ENCODE data around the gene SLC8A2. TPM values are rescaled to one million over a fixed set of nuclear protein-coding genes. Genes with fewer than 3 reads are reported as not detected.

SLC8A2 gene
- total RNA-seq, 1 experiment from 2014 or later, result 11.3 TPM

GRCh38 chr19:47469363-47469700 lies 2.4 kb downstream of the SLC8A2 start:
- no CpG with 5 or more reads among the region's 6 CpGs for WGBS (ENCODE audit: extremely low coverage, insufficient read length, low lambda C conversion rate)
- Histone ChIP-seq H2BK120ac (ENCODE audit: low read depth, low read length, poor library complexity, severe bottlenecking) (no peak overlapping the region), H3K4me1 (ENCODE audit: insufficient read depth, low read length) (peaks cover 7% of the 10 kb centered on the region; the same call in 1 of the 2 replicates), H3K4me2 (ENCODE audit: insufficient read depth, insufficient read length, low read length) (no peak overlapping the region), H3K79me1 (ENCODE audit: insufficient read depth, low read depth, low read length, poor library complexity, severe bottlenecking) (no peaks in the 10 kb centered on the region), H3K56ac (ENCODE audit: insufficient read length, low read depth, low read length) (no peak overlapping the region), H3K9ac (ENCODE audit: extremely low read depth, insufficient read length, low read length) (no peak overlapping the region), H3K4ac (ENCODE audit: low read depth, low read length) (no peak overlapping the region), H4K91ac (ENCODE audit: insufficient read length, low read depth, low read length) (no peak overlapping the region), H2BK12ac (ENCODE audit: insufficient read length, low read depth, low read length) (no peak overlapping the region), H3K79me2 (ENCODE audit: insufficient read depth, low read length) (no peaks in the 10 kb centered on the region; the same call in 1 of the 2 replicates), H2BK15ac (ENCODE audit: low read depth, low read length) (no peak overlapping the region), H2BK5ac (ENCODE audit: insufficient read length, low read length) (no peak overlapping the region), H4K20me1 (ENCODE audit: control insufficient read depth, insufficient read depth, insufficient read length) (no peaks in the 10 kb centered on the region), H2AK5ac (ENCODE audit: insufficient read length, low read length) (no peak overlapping the region), H3K9me3 (ENCODE audit: control insufficient read depth, low read depth, low read length) (no peaks in the 10 kb centered on the region), H3K23ac (ENCODE audit: insufficient read length, low read depth, low read length) (no peak overlapping the region), H3T11ph (ENCODE audit: low read length) (no peak overlapping the region), H3K27me3 (ENCODE audit: insufficient read depth, low read length) (no peaks in the 10 kb centered on the region), H3K18ac (ENCODE audit: insufficient read length, low read depth, low read length) (peak overlapping the region; percentile 16), H4K8ac (replicated peaks; ENCODE audit: insufficient read length, low read depth, low read length) (no peak overlapping the region), H3K27ac (ENCODE audit: insufficient read length, low read depth, low read length) (no peak overlapping the region), H3K14ac (ENCODE audit: insufficient read depth, low read length) (no peak overlapping the region), H2BK20ac (ENCODE audit: low read depth, low read length, poor library complexity, severe bottlenecking) (no peak overlapping the region), H4K5ac (ENCODE audit: insufficient read length, low read depth, low read length) (no peak overlapping the region), H3K23me2 (ENCODE audit: insufficient read length, low read depth, low read length, poor library complexity, severe bottlenecking) (peaks cover 13% of the 10 kb centered on the region), H2AFZ (ENCODE audit: low read length) (no peak overlapping the region)
- Mint-ChIP-seq H3K4me3 (peak overlapping the region in 1 of 2 experiments; percentile 34; a peak in 3 of 5 replicates), H3K27ac (no peak overlapping the region), H3K36me3 (ENCODE audit: insufficient read depth in 1 of 3, low read depth in 3 of 3) (peaks cover 0 to 1% (median 0%) of the 10 kb centered on the region in 3 experiments; a peak in 2 of 7 replicates), H3K27me3 (ENCODE audit: low read depth) (peaks cover 25% of the 10 kb centered on the region), H3K4me1 (peaks cover 27 to 47% of the 10 kb centered on the region in 2 experiments), H3K9me3 (no peaks in the 10 kb centered on the region; a peak in 1 of 5 replicates)
- no peak for DNase-seq
- no peak for TF ChIP-seq CTCF (conservative IDR thresholded peaks at IDR 0.05)

Data from H9 (cell line).